Activated CD8-positive, alpha-beta memory T cell treated with anti-CD3 and anti-CD28 coated beads, Interleukin-2, amount 10 ng/mL, durations not matched to agents 7 days and 5 days (primary cell): Measurements from ENCODE around the gene CLEC4A. TPM values are rescaled to one million over a fixed set of nuclear protein-coding genes. Genes with fewer than 3 reads are reported as not detected.
"Not testable (repeated sequence)": the region's sequence is repeated elsewhere in the genome, so short reads cannot be mapped to it uniquely, and the experiment has no call there.

Experiments used
- ATAC-seq: fragments of 150-1000 bp; cut with Tn5 transposase; one replicate; pipeline ENCODE4 v1.10.0; 2021; ENCODE audit warnings: moderate library complexity
- CTCF ChIA-PET: fragments of 350-600 bp; sonication (Branson Sonifier 250); formaldehyde crosslinking; loops from one replicate; lab custom pipeline; 2021; ENCODE audit warnings: antibody characterized with exemption; lab: Charles Lee
- DNase-seq: peaks from one replicate; pipeline ENCODE4 v3.0.0-alpha.2; 2020
- H3K27ac Mint-ChIP-seq: one replicate; pipeline ENCODE4 v1.8.0; 2021; ENCODE audit warnings: mild to moderate bottlenecking, mixed read lengths
- H3K27me3 Mint-ChIP-seq: one replicate; pipeline ENCODE4 v1.8.0; 2021; ENCODE audit warnings: mixed read lengths
- H3K36me3 Mint-ChIP-seq: one replicate; pipeline ENCODE4 v1.8.0; 2021; ENCODE audit warnings: mild to moderate bottlenecking, mixed read lengths
- H3K4me1 Mint-ChIP-seq: one replicate; pipeline ENCODE4 v1.8.0; 2021; ENCODE audit warnings: mixed read lengths
- H3K4me3 Mint-ChIP-seq: one replicate; pipeline ENCODE4 v1.8.0; 2021; ENCODE audit warnings: mild to moderate bottlenecking, moderate library complexity, mixed read lengths
- H3K9me3 Mint-ChIP-seq: one replicate; pipeline ENCODE4 v1.8.0; 2022; ENCODE audit warnings: low read depth, mixed read lengths
- total RNA-seq, 2 experiments: library from RNA; stranded (reverse); gene quantifications; one replicate each; pipeline ENCODE4 v1.2.3, GENCODE V29; 2021

CLEC4A gene
- total RNA-seq, 2 experiments from 2014 or later, result 0.19 to 0.79 TPM

DNA sequence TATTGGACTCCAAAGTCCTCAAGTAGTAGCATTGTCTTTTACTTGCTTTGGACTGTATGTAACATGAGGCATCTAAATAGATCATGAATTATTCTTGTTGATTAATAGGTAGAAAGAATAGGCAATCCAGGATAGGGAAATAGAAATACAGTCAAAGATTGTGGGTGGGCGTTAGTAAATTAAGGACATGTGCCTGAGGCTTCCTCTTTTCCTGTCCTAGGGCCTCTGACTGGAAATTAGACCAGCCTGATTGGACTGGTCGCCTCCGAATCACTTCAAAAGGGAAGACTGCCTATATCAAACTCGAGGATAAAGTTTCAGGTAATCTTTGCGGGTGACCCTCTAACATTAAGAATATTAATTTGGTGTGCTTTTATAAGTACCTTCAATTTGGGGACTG is 33.7 kb upstream of the CLEC4A start:
- H3K4me1 Mint-ChIP-seq, result peaks cover 37% of the 10 kb centered on the region
- no peaks in the 10 kb centered on the region for H3K9me3 Mint-ChIP-seq
- peak overlapping the region; percentile 54 for H3K27ac Mint-ChIP-seq
- ATAC-seq (no peak), DNase-seq (no peak)
- H3K4me3 Mint-ChIP-seq, result no peak overlapping the region
- H3K36me3 Mint-ChIP-seq, result peaks cover 63% of the 10 kb centered on the region
- H3K27me3 Mint-ChIP-seq, result no peaks in the 10 kb centered on the region
- CTCF ChIA-PET, result interaction anchor here (1.6 kb wide), 1 partner anchor 90 kb away, joined by 3 read pairs; no protein-coding TSS in a partner anchor

DNA sequence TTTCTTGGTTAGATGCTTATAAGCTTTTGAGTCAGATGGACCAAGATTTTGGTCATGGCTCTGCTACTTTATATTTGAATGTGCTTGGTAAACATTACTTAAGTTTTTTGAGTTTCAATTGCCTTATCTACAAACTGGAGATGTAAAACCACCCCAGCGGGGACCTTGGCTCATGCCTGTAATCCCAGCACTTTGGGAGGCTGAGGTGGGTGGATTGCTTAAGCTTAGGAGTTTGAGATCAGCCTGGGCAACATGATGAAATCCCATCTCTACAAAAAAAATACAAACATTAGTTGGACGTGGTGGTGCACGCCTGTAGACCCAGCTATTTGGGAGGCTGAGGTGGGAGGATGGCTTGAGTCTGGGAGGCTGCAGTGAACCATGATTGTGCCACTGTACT is 30.1 kb upstream of the CLEC4A start:
- CTCF ChIA-PET, result interaction anchor here (1.8 to 2.4 kb wide), 2 partner anchors 16 to 35 kb away, joined by 3 to 7 read pairs; no protein-coding TSS in a partner anchor
- peaks cover 19% of the 10 kb centered on the region for H3K4me1 Mint-ChIP-seq
- H3K27ac Mint-ChIP-seq, result no peak overlapping the region

DNA sequence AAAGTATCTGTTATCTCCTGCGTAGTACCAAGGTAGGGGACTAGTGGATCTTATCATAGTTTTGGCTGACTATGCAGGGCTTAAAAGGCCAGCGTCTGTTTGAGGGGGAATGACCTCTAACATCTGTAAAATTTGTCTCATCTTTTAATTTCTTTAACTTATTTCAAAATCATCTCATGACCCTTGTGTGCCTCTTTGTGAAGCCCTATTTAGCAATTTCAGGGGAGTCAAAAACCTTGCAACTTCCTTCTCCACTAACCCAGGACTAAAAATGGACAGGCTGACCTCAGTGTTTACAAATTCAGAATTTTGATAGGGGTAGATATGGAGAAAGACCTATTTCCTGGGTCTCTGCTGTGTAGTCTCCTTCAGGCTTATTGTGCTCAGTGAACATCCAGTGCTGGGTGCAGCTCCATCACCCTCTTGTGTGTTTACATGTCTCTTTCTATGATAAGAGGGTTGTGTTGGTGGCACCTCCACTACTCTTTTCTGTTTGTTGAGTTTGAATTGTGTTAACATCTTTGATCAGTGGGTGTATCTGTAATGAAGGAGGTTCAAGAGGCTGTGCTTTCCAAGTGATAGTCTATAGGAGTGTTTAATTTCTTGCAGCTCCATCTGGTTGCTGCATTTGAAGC is 27.0 kb upstream of the CLEC4A start:
- CTCF ChIA-PET, result interaction anchor here (1.2 kb wide), 1 partner anchor 14 kb away, joined by 3 read pairs; no protein-coding TSS in a partner anchor
- Mint-ChIP-seq H3K27ac (no peak overlapping the region), H3K4me1 (peaks cover 9% of the 10 kb centered on the region), H3K27me3 (no peaks in the 10 kb centered on the region), H3K36me3 (peaks cover 75% of the 10 kb centered on the region), H3K4me3 (no peak overlapping the region), H3K9me3 (no peaks in the 10 kb centered on the region)
- ATAC-seq (no peak), DNase-seq (no peak)

More for the DNA sequence above, 30.1 kb upstream of the CLEC4A start:
- no peak overlapping the region for H3K4me3 Mint-ChIP-seq
- peaks cover 80% of the 10 kb centered on the region for H3K36me3 Mint-ChIP-seq
- ATAC-seq (no peak), DNase-seq (no peak)
- H3K27me3 Mint-ChIP-seq, result no peaks in the 10 kb centered on the region
- H3K9me3 Mint-ChIP-seq, result no peaks in the 10 kb centered on the region

DNA sequence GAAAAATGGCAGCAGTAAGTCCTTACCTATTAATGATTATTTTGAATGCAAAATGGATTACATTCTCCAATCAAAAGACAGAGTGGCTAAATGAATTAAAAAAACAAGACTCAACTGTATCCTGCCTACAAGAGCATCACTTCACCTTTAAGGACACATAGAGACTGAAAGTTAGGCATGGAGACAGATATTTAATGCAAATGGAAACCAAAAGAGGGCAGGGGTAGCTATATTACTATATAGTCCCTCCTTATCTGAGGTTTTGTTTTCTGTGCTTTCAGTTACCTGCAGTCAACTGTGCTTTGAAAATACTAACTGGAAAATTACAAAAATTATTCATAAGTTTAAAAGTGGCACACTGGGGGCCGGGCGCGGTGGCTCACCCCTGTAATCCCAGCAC is 24.2 kb upstream of the CLEC4A start:
- Mint-ChIP-seq H3K9me3 (no peaks in the 10 kb centered on the region), H3K4me1 (peaks cover 7% of the 10 kb centered on the region), H3K36me3 (peaks cover 55% of the 10 kb centered on the region), H3K4me3 (no peak overlapping the region), H3K27me3 (no peaks in the 10 kb centered on the region), H3K27ac (no peak overlapping the region)
- CTCF ChIA-PET, result interaction anchor here (1.1 to 1.4 kb wide), 2 partner anchors 10 to 11 kb away, joined by 3 to 4 read pairs; no protein-coding TSS in a partner anchor
- ATAC-seq, result no peak
- DNase-seq, result no peak

DNA sequence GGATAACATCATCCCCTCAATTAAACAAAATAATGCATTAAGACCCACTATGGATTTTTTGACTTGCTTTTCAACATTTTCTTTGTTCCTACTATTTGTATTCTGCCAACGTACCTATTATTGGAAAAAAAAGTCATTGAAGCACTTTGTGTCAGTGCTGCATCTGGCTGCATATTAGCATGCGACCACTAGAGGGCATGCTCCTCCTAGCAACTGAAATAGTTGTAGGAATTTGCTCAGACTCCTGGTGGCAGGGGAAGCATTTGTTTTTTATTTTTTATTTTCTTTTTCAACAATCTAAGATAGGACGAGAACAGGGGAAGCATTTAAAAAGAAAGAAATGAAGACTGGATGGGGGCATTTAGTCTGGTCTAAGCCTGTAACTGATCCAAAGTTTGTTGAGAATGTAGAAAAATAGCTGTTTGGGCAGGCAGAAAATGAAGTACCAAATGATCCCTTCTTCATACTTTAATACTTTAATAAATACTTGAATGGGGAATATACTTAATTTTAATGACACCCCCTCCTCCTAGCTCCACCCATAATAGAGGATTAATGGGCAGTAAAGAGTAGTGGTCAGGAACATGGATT is 14.5 kb upstream of the CLEC4A start:
- H3K9me3 Mint-ChIP-seq, result no peaks in the 10 kb centered on the region
- no peak overlapping the region for H3K27ac Mint-ChIP-seq
- H3K27me3 Mint-ChIP-seq, result no peaks in the 10 kb centered on the region
- peaks cover 6% of the 10 kb centered on the region for H3K4me1 Mint-ChIP-seq
- DNase-seq, result peak; percentile 88
- peaks cover 23% of the 10 kb centered on the region for H3K36me3 Mint-ChIP-seq
- no peak overlapping the region for H3K4me3 Mint-ChIP-seq
- peak; percentile 70 for ATAC-seq
- CTCF ChIA-PET, result interaction anchor here (0.6 to 3.1 kb wide), 21 partner anchors 10 to 462 kb away, joined by 3 to 19 read pairs (median 4); no protein-coding TSS in a partner anchor

DNA sequence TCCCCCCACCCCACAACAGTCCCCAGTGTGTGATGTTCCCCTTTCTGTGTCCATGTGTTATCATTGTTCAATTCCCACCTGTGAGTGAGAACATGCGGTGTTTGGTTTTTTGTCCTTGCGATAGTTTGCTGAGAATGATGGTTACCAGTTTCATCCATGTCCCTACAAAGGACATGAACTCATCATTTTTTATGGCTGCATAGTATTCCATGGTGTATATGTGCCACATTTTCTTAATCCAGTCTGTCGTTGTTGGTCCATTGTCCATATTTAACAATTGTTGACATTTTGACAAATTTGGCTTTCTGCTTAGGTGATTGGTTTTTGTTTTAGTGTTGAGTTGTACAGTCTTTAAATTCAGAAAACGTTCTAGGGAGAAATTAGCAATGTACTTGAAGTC is 10.3 kb upstream of the CLEC4A start:
- not testable (repeated sequence) for H3K4me3 Mint-ChIP-seq, H3K27me3 Mint-ChIP-seq, ATAC-seq, H3K36me3 Mint-ChIP-seq, H3K9me3 Mint-ChIP-seq, DNase-seq, H3K4me1 Mint-ChIP-seq, H3K27ac Mint-ChIP-seq
- CTCF ChIA-PET, result interaction anchor here (1.5 kb wide), 1 partner anchor 17 kb away, joined by 4 read pairs; no protein-coding TSS in a partner anchor

DNA sequence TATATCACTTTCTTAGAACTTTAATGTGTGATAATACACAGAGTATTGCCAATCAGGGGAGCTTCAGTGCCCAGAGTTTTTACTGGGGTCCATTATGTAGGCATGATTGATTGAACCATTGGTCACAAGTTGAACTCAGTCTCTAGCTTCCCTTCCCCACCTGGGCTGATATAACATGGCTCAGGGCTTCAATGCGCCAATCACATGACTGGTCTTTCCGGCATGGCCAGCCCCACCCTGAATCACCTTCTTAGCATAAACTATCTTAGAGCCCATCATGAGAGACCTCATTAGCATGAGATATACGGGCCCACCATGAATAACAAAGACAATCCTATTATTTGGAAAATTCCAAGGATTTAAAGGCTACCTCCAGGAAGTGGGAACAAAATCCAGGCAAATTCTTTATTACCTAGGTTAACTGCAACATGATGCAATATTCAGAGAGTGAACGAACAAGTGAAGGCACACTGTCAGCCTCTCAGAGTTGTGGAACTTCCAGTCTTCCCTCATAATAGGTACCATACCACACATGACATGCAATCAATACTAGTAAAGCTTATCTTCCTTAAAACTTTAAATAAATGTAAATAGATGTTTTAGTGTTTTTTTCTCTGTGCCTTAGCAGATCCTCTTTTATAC is 3.2 kb upstream of the CLEC4A start:
- H3K36me3 Mint-ChIP-seq, result no peaks in the 10 kb centered on the region
- CTCF ChIA-PET, result interaction anchor here (0.7 to 1.2 kb wide), 2 partner anchors 9 to 394 kb away, joined by 3 to 4 read pairs; no protein-coding TSS in a partner anchor
- no peak for ATAC-seq
- no peak overlapping the region for H3K27ac Mint-ChIP-seq
- H3K27me3 Mint-ChIP-seq, result no peaks in the 10 kb centered on the region
- H3K4me3 Mint-ChIP-seq, result no peak overlapping the region
- no peaks in the 10 kb centered on the region for H3K4me1 Mint-ChIP-seq
- no peak for DNase-seq
- H3K9me3 Mint-ChIP-seq, result no peaks in the 10 kb centered on the region

DNA sequence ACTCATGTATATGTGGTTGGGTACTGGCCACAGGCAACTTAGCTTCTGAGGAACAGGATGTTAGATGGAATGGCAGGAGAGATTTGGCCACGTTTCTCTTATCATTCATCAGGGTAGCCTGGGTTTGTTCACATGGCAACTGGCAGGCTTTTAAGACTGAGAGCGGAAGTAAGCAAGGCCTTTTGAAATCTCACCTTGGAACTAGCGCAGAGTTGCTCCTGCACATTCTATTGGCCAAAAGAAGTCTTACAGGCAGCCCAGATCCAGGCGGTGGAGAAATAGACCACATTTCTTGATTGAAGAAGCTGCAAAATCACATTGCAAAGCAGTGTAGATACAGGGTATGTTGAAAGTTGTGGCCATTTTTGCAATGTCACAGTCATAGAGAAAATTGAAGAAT is 3.7 kb downstream of the CLEC4A start:
- ATAC-seq (no peak), DNase-seq (no peak)
- Mint-ChIP-seq H3K36me3 (no peaks in the 10 kb centered on the region), H3K4me3 (no peak overlapping the region), H3K9me3 (no peaks in the 10 kb centered on the region), H3K27me3 (no peaks in the 10 kb centered on the region), H3K27ac (no peak overlapping the region), H3K4me1 (peaks cover 6% of the 10 kb centered on the region)
- CTCF ChIA-PET, result no interaction called here

DNA sequence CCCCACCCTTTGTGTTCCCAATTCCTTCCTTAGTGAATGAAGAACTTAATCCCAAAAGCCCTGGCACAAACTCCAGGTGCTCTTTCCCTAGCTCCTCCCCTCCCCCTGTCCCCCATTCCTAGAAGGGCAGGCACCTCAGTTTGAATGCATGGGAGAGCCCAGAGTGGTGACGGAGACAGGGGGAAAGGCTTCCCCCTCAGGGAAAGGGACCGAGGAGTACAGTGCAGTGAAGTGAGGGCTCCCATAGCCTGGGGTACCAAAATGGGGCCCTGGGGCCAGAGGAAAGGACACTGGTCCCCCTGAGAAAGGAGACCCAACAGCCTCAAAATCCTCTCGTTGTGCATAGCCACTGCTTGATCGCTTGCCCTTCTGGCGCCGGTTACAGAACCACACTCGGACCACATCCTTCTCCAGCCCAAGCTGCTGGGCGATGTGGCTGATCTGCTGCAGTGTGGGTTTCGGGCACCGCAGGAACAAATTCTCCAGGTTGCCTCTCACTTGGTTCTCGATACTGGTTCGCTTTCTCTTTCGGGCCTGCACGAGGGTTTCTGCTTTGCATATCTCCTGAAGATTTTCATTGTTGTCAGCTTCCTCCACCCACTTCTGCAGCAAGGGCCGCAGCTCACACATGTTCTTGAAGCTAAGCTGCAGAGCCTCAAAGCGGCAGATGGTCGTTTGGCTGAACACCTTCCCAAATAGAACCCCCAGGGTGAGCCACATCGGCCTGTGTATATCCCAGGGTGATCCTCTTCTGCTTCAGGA is 10.4 kb downstream of the CLEC4A start:
- H3K4me1 Mint-ChIP-seq, H3K9me3 Mint-ChIP-seq, H3K36me3 Mint-ChIP-seq, DNase-seq, H3K27ac Mint-ChIP-seq, H3K27me3 Mint-ChIP-seq, H3K4me3 Mint-ChIP-seq, ATAC-seq: not testable (repeated sequence)
- CTCF ChIA-PET, result interaction anchor here (1.2 kb wide), 1 partner anchor 98 kb away, joined by 3 read pairs; no protein-coding TSS in a partner anchor

DNA sequence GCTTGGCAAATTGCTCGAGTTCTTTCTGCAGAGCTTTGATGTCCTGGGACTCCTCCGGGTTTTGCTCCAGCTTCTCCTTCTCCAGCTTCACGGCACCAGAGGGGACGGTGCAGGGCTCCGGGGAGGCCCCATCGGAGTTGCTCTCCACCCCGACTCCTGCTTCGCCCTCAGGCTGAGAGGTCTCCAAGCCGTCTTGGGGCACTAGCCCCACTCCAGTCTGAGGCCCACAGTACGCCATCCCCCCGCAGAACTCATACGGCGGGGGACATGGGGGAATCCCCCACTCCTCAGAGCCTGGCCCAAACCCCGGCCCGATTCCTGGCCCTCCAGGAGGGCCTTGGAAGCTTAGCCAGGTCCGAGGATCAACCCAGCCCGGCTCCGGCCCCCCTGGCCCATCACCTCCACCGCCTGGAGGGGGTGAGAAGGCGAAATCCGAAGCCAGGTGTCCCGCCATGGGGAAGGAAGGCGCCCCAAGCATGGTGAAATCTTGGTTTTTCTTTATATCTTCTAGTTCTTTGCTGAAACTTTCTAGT is 11.0 kb downstream of the CLEC4A start:
- H3K27ac Mint-ChIP-seq, CTCF ChIA-PET, ATAC-seq, H3K9me3 Mint-ChIP-seq, H3K36me3 Mint-ChIP-seq, DNase-seq, H3K4me3 Mint-ChIP-seq, H3K27me3 Mint-ChIP-seq, H3K4me1 Mint-ChIP-seq: not testable (repeated sequence)

DNA sequence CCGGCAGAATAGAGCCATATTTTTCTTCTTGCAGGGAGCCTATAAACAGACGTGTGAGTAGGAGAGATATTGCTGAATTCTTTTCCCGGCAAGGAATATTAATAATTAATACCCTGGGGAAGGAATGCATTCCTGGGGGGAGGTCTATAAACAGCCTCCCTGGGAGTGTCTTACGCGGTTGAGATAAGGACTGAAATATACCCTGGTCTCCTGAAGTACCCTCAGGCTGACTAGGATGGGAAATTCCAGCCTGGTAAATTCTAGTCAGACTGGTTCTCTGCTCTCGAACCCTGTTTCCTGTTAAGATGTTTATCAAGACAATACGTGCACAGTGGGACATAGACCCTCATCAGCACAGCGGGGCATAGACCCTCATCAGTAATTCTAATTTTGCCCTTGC is 18.2 kb downstream of the CLEC4A start:
- CTCF ChIA-PET, ATAC-seq, H3K4me1 Mint-ChIP-seq, H3K36me3 Mint-ChIP-seq, DNase-seq, H3K4me3 Mint-ChIP-seq, H3K9me3 Mint-ChIP-seq, H3K27ac Mint-ChIP-seq: not testable (repeated sequence)
- peaks cover 15% of the 10 kb centered on the region for H3K27me3 Mint-ChIP-seq

DNA sequence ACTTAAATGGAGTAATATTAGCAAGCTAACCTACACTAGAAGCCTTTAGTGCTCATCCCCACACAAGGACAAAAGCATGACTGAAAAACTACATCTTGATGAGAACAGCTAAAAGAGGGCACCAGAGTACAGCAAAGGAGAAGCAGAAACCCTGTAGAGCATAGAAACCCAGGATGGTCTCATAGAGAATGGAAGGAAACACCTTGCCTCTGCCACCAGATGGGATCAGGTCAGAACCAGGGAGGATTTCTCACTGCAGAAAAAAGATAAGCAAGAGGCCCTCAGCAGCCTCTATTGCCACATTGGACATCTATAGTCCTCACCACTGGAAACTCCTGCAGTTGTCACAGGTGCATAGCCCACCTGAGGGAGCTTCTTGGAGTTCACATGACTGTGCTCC is 19.8 kb downstream of the CLEC4A start:
- H3K4me3 Mint-ChIP-seq, result no peak overlapping the region
- peaks cover 7% of the 10 kb centered on the region for H3K9me3 Mint-ChIP-seq
- peaks cover 27% of the 10 kb centered on the region for H3K27me3 Mint-ChIP-seq
- H3K4me1 Mint-ChIP-seq, result no peaks in the 10 kb centered on the region
- peaks cover 8% of the 10 kb centered on the region for H3K36me3 Mint-ChIP-seq
- no peak overlapping the region for H3K27ac Mint-ChIP-seq
- ATAC-seq (no peak), DNase-seq (no peak)
- CTCF ChIA-PET, result no interaction called here
